Endothelial cell of umbilical vein (primary cell): ENCODE results near the gene CALML5. TPM values are rescaled to one million over a fixed set of nuclear protein-coding genes. Genes with fewer than 3 reads are reported as not detected.

ENCODE experiments used
- BruUV-seq: library from RNA; stranded (reverse); fragments of 400-500 nt; replicated peaks from 2 replicates; lab custom pipeline; 2021; lab: Mats Ljungman, UMichigan
- CTCF ChIA-PET: fragments of 300-600, 350-600 bp; sonication (Branson Sonifier 250); formaldehyde crosslinking; loops from one replicate; lab custom pipeline; 2021; ENCODE audit warnings: antibody characterized with exemption, inconsistent platforms; lab: Charles Lee
- POLR2A ChIA-PET: fragments of 300-600, 350-600 bp; sonication (Branson Sonifier 250); formaldehyde crosslinking; loops from one replicate; lab custom pipeline; 2021; ENCODE audit warnings: antibody characterized with exemption, inconsistent platforms; lab: Charles Lee
- DNase-seq: peaks from one replicate; pipeline ENCODE4 v3.0.0-alpha.2; 2011; ENCODE audit warnings: low read depth, low spot score
- FAIRE-seq: peaks from 2 replicates; lab custom pipeline; 2011; peaks lifted over from hg19 to GRCh38; lab: Jason Lieb, UNC
- H2AFZ ChIP-seq: 2 replicates; pipeline ENCODE4 v1.6.0; 2012; ENCODE audit warnings: low read depth, low read length, control low read depth, inconsistent platforms
- H3K27ac ChIP-seq: 2 replicates; pipeline ENCODE4 v1.5.1; 2011; ENCODE audit warnings: low read depth, mild to moderate bottlenecking, control low read depth, low read length, moderate library complexity; ENCODE audit not compliant: insufficient read depth
- H3K27me3 ChIP-seq, 2 experiments: 2 replicates each; pipeline versions ENCODE4 v1.6.0 to v1.6.1; 2011; ENCODE audit warnings: low read length in 2 of 2, mixed read lengths in 1 of 2; ENCODE audit not compliant: control insufficient read depth in 2 of 2, insufficient read depth in 2 of 2
- H3K36me3 ChIP-seq, 2 experiments: 2 replicates in 1 of 2; 3 replicates in 1 of 2; pipeline ENCODE4 v1.5.1; 2011; ENCODE audit warnings: low read length in 2 of 2, mild to moderate bottlenecking in 1 of 2, moderate library complexity in 1 of 2; ENCODE audit not compliant: control insufficient read depth in 2 of 2, insufficient read depth in 2 of 2; ENCODE audit errors: extremely low read depth in 1 of 2
- H3K4me1 ChIP-seq: 3 replicates; pipeline ENCODE4 v1.5.1; 2011; ENCODE audit warnings: mild to moderate bottlenecking, low read length; ENCODE audit not compliant: control insufficient read depth, insufficient read depth; ENCODE audit errors: extremely low read depth
- H3K4me2 ChIP-seq: 2 replicates; pipeline ENCODE4 v1.6.1; 2011; ENCODE audit warnings: low read length, control low read depth, mixed read lengths; ENCODE audit not compliant: insufficient read depth
- H3K4me3 ChIP-seq, 3 experiments: fragments of 200-600 bp in 1 of 3; sonication (generic), shearing (Covaris generic) in 1 of 3; replicated peaks in 1 of 3; 2 replicates each; pipeline ENCODE4 v1.5.1; 2011 to 2016; ENCODE audit warnings: control low read depth in 3 of 3, low read length in 3 of 3, mild to moderate bottlenecking in 2 of 3, inconsistent platforms in 1 of 3, low read depth in 1 of 3, moderate library complexity in 1 of 3; ENCODE audit not compliant: insufficient read depth in 1 of 3
- H3K79me2 ChIP-seq: 2 replicates; pipeline ENCODE4 v1.6.0; 2012; ENCODE audit warnings: low read length, inconsistent platforms; ENCODE audit not compliant: control insufficient read depth, insufficient read depth
- H3K9ac ChIP-seq: replicated peaks from 2 replicates; pipeline ENCODE3; 2011; ENCODE audit warnings: low read length, control low read depth; ENCODE audit not compliant: insufficient read depth; ENCODE audit errors: extremely low read depth
- H3K9me1 ChIP-seq: replicated peaks from 3 replicates; pipeline ENCODE4 v1.6.0; 2011; ENCODE audit warnings: mild to moderate bottlenecking, low read length; ENCODE audit not compliant: control insufficient read depth, insufficient read depth; ENCODE audit errors: extremely low read depth
- H3K9me3 ChIP-seq: replicated peaks from 2 replicates; pipeline ENCODE4 v1.5.1; 2012; ENCODE audit warnings: low read length, inconsistent platforms; ENCODE audit not compliant: control insufficient read depth, insufficient read depth
- H4K20me1 ChIP-seq: replicated peaks from 2 replicates; pipeline ENCODE3; 2011; ENCODE audit warnings: mild to moderate bottlenecking, low read length; ENCODE audit not compliant: control insufficient read depth, insufficient read depth; ENCODE audit errors: extremely low read depth
- EZH2 ChIP-seq: IDR thresholded peaks from 2 replicates; pipeline ENCODE4 v1.6.1; 2012; ENCODE audit warnings: borderline replicate concordance, low read depth, mild to moderate bottlenecking, moderate library complexity, low read length, inconsistent platforms; ENCODE audit not compliant: severe bottlenecking
- FOS ChIP-seq: IDR thresholded peaks from 2 replicates; pipeline ENCODE4 v1.6.1; 2011; ENCODE audit warnings: mild to moderate bottlenecking, low read length, moderate library complexity, borderline replicate concordance; ENCODE audit not compliant: insufficient read depth
- GATA2 ChIP-seq: IDR thresholded peaks from 2 replicates; pipeline ENCODE4 v1.7.0; 2011; ENCODE audit warnings: low read depth, mild to moderate bottlenecking, moderate library complexity, mixed read lengths, low read length; ENCODE audit not compliant: insufficient read length, insufficient read depth
- JUN ChIP-seq: IDR thresholded peaks from 2 replicates; pipeline ENCODE4 v1.6.1; 2011; ENCODE audit warnings: borderline replicate concordance, low read depth; ENCODE audit not compliant: insufficient read length, insufficient read depth
- MYC ChIP-seq: IDR thresholded peaks from one replicate; pipeline ENCODE4 v1.6.1; 2011; ENCODE audit warnings: mild to moderate bottlenecking, low read depth, low read length
- POLR2A ChIP-seq: IDR thresholded peaks from 2 replicates; pipeline ENCODE4 v1.6.1; 2012; ENCODE audit warnings: low read depth, mild to moderate bottlenecking, control low read depth, low read length
- POLR2AphosphoS5 ChIP-seq: IDR thresholded peaks from 2 replicates; pipeline ENCODE4 v1.6.1; 2012; ENCODE audit warnings: low read depth, mild to moderate bottlenecking, control low read depth, low read length, moderate library complexity; ENCODE audit not compliant: insufficient read depth
- dilution Hi-C: fragments of 300-500 bp; cut with MboI; formaldehyde crosslinking; loops from one replicate; pipeline ENCODE4 v1.15.0; 2019; ENCODE audit warnings: low sequenced_read_pairs; ENCODE audit not compliant: extremely low pct_ligation_motif_present
- intact Hi-C: fragments of 100-400 bp; cut with micrococcal nuclease; formaldehyde crosslinking; loops from one replicate; pipeline ENCODE4 v1.10.0; 2022
- polyA plus RNA-seq, 4 experiments: library from polyadenylated mRNA; depleted of rRNA in 3 of 4; stranded (reverse) in 3 of 4; unstranded in 1 of 4; fragments of >200 nt; gene quantifications; 2 replicates each; pipeline versions ENCODE4 v1.2.1 to v1.2.3, GENCODE V29; 2011 to 2012; ENCODE audit warnings: missing spikeins in 1 of 4
- total RNA-seq: library from RNA; stranded (reverse); gene quantifications from 2 replicates; pipeline ENCODE4 v1.2.3, GENCODE V29; 2021
- TF ChIP-seq, protein P1 (sequence below): IDR thresholded peaks from 2 replicates; pipeline ENCODE4 v1.6.1; 2011; ENCODE audit not compliant: insufficient read depth, insufficient read length
- TF ChIP-seq, protein P2 (sequence below), 2 donors: IDR thresholded peaks; 1 replicate in 1 of 2; 2 replicates in 1 of 2; pipeline ENCODE4 v1.5.1; 2011; ENCODE audit warnings: low read length in 2 of 2, mild to moderate bottlenecking in 2 of 2, moderate library complexity in 2 of 2, control low read depth in 1 of 2, inconsistent platforms in 1 of 2, low read depth in 1 of 2; ENCODE audit not compliant: insufficient read depth in 1 of 2; ENCODE audit errors: extremely low read depth in 1 of 2

CALML5 gene
- total and polyA plus RNA-seq, 2 donors (not counting 3 experiments of a cell fraction or from before 2014, with no cell fraction given): not detected

DNA sequence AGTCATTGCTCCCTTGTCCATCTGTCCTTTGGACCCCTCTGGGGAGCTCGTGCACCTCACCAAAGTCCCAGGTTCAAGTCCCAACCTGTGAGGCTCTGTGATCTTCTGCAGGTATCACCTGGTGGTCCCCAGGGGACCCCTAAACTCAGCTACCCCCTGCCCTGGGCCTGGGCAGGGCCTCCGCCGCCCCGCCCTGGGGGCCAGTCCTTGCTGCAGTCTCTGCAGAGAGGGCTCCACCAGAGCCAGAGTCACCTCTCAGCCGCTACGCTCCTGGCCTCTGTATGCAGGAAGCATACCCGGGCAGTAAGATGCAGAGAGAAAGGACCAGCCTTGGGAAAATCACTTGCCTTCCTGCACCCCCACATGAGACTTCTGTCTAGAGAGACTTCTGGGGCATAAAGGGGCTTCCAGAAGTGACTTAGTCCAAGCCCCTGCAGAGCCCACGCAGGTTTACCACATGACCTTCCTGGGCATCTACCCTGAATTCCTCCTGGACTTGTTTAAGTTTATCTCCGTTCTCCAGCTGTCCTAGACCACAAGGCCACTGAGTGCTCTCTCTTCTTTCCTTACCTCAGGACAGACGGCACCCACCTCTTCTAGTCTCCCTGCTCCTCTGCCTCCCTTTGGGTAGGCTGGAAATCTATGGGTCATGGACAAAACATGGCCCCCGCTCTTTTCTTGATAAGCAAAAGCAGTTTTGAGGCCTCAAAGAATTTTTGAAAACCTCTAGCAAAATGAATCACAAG is 21.2 kb downstream of the CALML5 start:
- FAIRE-seq: no peak
- H3K9me1 ChIP-seq: no peaks in the 10 kb centered on the region
- no peaks in the 10 kb centered on the region for H3K9me3 ChIP-seq
- POLR2A ChIA-PET: no interaction called here
- no peak overlapping the region for H2AFZ ChIP-seq
- H4K20me1 ChIP-seq: no peaks in the 10 kb centered on the region
- H3K4me3 ChIP-seq: no peak overlapping the region
- H3K36me3 ChIP-seq: no peaks in the 10 kb centered on the region
- dilution Hi-C loops (no loop called here), intact Hi-C loops (no loop called here)
- TF ChIP-seq JUN (no peak), FOS (no peak), POLR2A (no peak), MYC (no peak), EZH2 (no peak), GATA2 (no peak), POLR2AphosphoS5 (no peak)
- TF ChIP-seq, protein P1, sequence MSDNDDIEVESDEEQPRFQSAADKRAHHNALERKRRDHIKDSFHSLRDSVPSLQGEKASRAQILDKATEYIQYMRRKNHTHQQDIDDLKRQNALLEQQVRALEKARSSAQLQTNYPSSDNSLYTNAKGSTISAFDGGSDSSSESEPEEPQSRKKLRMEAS: no peak
- TF ChIP-seq, protein P2, sequence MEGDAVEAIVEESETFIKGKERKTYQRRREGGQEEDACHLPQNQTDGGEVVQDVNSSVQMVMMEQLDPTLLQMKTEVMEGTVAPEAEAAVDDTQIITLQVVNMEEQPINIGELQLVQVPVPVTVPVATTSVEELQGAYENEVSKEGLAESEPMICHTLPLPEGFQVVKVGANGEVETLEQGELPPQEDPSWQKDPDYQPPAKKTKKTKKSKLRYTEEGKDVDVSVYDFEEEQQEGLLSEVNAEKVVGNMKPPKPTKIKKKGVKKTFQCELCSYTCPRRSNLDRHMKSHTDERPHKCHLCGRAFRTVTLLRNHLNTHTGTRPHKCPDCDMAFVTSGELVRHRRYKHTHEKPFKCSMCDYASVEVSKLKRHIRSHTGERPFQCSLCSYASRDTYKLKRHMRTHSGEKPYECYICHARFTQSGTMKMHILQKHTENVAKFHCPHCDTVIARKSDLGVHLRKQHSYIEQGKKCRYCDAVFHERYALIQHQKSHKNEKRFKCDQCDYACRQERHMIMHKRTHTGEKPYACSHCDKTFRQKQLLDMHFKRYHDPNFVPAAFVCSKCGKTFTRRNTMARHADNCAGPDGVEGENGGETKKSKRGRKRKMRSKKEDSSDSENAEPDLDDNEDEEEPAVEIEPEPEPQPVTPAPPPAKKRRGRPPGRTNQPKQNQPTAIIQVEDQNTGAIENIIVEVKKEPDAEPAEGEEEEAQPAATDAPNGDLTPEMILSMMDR (IDR thresholded peaks at IDR 0.05; ENCODE audit: extremely low read depth in 1 of 2, insufficient read depth in 1 of 2, low read depth in 1 of 2, low read length in 2 of 2): no peak
- CTCF ChIA-PET: interaction anchor here (1.5 kb wide), 1 partner anchor 145 kb away, joined by 5 read pairs; no protein-coding TSS in a partner anchor
- BruUV-seq: no TSS peak
- no peak overlapping the region for H3K9ac ChIP-seq
- H3K4me2 ChIP-seq: no peak overlapping the region
- no peaks in the 10 kb centered on the region for H3K79me2 ChIP-seq
- H3K27me3 ChIP-seq: peaks cover 0 to 2% of the 10 kb centered on the region in 2 experiments
- H3K4me1 ChIP-seq: no peaks in the 10 kb centered on the region
- no peak overlapping the region for H3K27ac ChIP-seq
- no peak for DNase-seq
